WTC11 (cell line): ENCODE data around the gene NMT2.

Experiments used
- GRHL2 ChIP-seq: fragments of 250-450 bp; sonication (Bioruptor Pico); IDR thresholded peaks from 2 replicates; pipeline ENCODE4 v1.8.0; 2022; ENCODE audit warnings: mild to moderate bottlenecking, moderate library complexity; ENCODE audit not compliant: insufficient replicate concordance, severe bottlenecking
- TCF7 ChIP-seq: sonication (generic); formaldehyde crosslinking; IDR thresholded peaks from 2 replicates; pipeline ENCODE4 v1.8.0; 2022; ENCODE audit warnings: mild to moderate bottlenecking, low read depth, missing genetic modification reagents, moderate library complexity
- TF ChIP-seq, protein P1 (sequence below): sonication (generic); formaldehyde crosslinking; IDR thresholded peaks from 2 replicates; pipeline ENCODE4 v1.8.1; 2022; ENCODE audit warnings: low read depth, mild to moderate bottlenecking, moderate library complexity, missing genetic modification reagents, borderline replicate concordance
- TF ChIP-seq, protein P2 (sequence below): sonication (generic); formaldehyde crosslinking; IDR thresholded peaks from 2 replicates; pipeline ENCODE4 v1.8.0; 2022; ENCODE audit warnings: mild to moderate bottlenecking, missing genetic modification reagents
- TF ChIP-seq, protein P3 (sequence below): fragments of 200-600 bp; IDR thresholded peaks from 2 replicates; pipeline ENCODE4 v1.8.0; 2022; ENCODE audit warnings: antibody characterized with exemption
- TF ChIP-seq, protein P4 (sequence below): sonication (generic); formaldehyde crosslinking; IDR thresholded peaks from 2 replicates; pipeline ENCODE4 v1.8.0; 2022; ENCODE audit warnings: mild to moderate bottlenecking, missing genetic modification reagents
- TF ChIP-seq, protein P5 (sequence below): sonication (generic); formaldehyde crosslinking; IDR thresholded peaks from 2 replicates; pipeline ENCODE4 v1.8.0; 2022; ENCODE audit warnings: mild to moderate bottlenecking, missing genetic modification reagents

DNA sequence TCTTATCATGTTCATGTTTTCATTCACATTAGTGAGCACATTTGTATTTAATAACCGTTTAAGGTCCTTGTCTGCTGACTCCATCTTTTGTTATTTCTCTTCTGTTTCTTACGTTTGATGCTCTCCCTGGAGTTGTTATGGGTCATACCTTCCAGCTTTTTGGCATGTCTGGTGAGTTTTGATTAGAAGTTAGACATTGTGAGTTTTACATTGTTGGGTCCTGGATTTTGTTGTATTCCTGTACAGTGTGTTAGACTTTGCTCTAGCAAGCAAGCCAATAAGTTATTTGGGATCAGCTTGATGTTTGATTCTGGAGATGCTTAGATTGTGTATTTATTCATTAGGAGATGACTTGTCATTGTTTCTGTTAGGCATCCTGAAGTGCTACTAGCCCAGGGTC lies 107.9 kb downstream of the NMT2 start:
- TF ChIP-seq GRHL2 (CRISPR knock-in tag) (no peak), TCF7 (CRISPR knock-in tag) (no peak)
- TF ChIP-seq, protein P1, sequence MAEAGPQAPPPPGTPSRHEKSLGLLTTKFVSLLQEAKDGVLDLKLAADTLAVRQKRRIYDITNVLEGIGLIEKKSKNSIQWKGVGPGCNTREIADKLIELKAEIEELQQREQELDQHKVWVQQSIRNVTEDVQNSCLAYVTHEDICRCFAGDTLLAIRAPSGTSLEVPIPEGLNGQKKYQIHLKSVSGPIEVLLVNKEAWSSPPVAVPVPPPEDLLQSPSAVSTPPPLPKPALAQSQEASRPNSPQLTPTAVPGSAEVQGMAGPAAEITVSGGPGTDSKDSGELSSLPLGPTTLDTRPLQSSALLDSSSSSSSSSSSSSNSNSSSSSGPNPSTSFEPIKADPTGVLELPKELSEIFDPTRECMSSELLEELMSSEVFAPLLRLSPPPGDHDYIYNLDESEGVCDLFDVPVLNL (CRISPR knock-in tag): no peak
- TF ChIP-seq, protein P2, sequence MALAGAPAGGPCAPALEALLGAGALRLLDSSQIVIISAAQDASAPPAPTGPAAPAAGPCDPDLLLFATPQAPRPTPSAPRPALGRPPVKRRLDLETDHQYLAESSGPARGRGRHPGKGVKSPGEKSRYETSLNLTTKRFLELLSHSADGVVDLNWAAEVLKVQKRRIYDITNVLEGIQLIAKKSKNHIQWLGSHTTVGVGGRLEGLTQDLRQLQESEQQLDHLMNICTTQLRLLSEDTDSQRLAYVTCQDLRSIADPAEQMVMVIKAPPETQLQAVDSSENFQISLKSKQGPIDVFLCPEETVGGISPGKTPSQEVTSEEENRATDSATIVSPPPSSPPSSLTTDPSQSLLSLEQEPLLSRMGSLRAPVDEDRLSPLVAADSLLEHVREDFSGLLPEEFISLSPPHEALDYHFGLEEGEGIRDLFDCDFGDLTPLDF: no peak
- TF ChIP-seq, protein P3, sequence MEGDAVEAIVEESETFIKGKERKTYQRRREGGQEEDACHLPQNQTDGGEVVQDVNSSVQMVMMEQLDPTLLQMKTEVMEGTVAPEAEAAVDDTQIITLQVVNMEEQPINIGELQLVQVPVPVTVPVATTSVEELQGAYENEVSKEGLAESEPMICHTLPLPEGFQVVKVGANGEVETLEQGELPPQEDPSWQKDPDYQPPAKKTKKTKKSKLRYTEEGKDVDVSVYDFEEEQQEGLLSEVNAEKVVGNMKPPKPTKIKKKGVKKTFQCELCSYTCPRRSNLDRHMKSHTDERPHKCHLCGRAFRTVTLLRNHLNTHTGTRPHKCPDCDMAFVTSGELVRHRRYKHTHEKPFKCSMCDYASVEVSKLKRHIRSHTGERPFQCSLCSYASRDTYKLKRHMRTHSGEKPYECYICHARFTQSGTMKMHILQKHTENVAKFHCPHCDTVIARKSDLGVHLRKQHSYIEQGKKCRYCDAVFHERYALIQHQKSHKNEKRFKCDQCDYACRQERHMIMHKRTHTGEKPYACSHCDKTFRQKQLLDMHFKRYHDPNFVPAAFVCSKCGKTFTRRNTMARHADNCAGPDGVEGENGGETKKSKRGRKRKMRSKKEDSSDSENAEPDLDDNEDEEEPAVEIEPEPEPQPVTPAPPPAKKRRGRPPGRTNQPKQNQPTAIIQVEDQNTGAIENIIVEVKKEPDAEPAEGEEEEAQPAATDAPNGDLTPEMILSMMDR: no peak
- TF ChIP-seq, protein P4, sequence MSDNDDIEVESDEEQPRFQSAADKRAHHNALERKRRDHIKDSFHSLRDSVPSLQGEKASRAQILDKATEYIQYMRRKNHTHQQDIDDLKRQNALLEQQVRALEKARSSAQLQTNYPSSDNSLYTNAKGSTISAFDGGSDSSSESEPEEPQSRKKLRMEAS (CRISPR knock-in tag): no peak
- TF ChIP-seq, protein P5, sequence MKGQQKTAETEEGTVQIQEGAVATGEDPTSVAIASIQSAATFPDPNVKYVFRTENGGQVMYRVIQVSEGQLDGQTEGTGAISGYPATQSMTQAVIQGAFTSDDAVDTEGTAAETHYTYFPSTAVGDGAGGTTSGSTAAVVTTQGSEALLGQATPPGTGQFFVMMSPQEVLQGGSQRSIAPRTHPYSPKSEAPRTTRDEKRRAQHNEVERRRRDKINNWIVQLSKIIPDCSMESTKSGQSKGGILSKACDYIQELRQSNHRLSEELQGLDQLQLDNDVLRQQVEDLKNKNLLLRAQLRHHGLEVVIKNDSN (CRISPR knock-in tag): no peak
